ENCODE measurements around the gene SLC48A1.
A peak's percentile ranks its signal among the peaks of the same experiment; 100 is the strongest.

SLC48A1 gene

GRCh38 chr12:47798382-47798948 lies 25.4 kb downstream of the SLC48A1 start:
- Histone ChIP-seq H3K36me3 (peaks cover 25% of the 10 kb centered on the region), H3K4me1 (peaks cover 9% of the 10 kb centered on the region), H3K4me3 (ENCODE audit: low read depth, low read length) (no peak overlapping the region), H3K9me3 (no peaks in the 10 kb centered on the region), H3K27me3 (no peaks in the 10 kb centered on the region)
- no peak for DNase-seq
- TF ChIP-seq, protein P1, sequence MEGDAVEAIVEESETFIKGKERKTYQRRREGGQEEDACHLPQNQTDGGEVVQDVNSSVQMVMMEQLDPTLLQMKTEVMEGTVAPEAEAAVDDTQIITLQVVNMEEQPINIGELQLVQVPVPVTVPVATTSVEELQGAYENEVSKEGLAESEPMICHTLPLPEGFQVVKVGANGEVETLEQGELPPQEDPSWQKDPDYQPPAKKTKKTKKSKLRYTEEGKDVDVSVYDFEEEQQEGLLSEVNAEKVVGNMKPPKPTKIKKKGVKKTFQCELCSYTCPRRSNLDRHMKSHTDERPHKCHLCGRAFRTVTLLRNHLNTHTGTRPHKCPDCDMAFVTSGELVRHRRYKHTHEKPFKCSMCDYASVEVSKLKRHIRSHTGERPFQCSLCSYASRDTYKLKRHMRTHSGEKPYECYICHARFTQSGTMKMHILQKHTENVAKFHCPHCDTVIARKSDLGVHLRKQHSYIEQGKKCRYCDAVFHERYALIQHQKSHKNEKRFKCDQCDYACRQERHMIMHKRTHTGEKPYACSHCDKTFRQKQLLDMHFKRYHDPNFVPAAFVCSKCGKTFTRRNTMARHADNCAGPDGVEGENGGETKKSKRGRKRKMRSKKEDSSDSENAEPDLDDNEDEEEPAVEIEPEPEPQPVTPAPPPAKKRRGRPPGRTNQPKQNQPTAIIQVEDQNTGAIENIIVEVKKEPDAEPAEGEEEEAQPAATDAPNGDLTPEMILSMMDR (IDR thresholded peaks at IDR 0.05; ENCODE audit: low read depth, low read length): no peak

- Histone ChIP-seq H3K4me3 (ENCODE audit: low read depth, low read length) (no peak overlapping the region), H3K27me3 (no peaks in the 10 kb centered on the region), H3K9me3 (no peaks in the 10 kb centered on the region), H3K4me1 (peaks cover 9% of the 10 kb centered on the region), H3K36me3 (peaks cover 21% of the 10 kb centered on the region)
- TF ChIP-seq, protein P1 (IDR thresholded peaks at IDR 0.05; ENCODE audit: low read depth, low read length): no peak
- DNase-seq: no peak
Observed at GRCh38 chr12:47799357-47799955, 26.4 kb downstream of the SLC48A1 start.

DNA sequence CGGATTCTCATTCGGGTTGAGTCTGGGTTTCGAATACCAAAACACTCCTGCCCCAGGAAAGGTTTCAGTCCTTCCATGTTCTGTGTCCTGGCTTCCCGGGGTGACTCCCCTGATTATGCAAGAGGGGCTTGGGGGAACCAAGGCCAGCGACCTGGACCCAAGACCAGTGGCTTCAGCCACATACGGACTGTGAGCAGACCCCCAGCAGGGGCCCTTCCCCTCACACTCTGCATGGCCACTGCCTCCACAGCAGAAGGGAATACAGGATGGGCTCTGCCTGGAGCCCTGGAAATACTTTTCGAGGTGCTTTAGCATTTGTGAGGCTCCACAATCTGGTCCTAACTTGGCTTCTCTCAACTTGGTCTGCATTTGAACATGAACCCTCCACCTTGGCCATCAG lies 27.5 kb downstream of the SLC48A1 start:
- H3K36me3 ChIP-seq: peaks cover 17% of the 10 kb centered on the region

DNA sequence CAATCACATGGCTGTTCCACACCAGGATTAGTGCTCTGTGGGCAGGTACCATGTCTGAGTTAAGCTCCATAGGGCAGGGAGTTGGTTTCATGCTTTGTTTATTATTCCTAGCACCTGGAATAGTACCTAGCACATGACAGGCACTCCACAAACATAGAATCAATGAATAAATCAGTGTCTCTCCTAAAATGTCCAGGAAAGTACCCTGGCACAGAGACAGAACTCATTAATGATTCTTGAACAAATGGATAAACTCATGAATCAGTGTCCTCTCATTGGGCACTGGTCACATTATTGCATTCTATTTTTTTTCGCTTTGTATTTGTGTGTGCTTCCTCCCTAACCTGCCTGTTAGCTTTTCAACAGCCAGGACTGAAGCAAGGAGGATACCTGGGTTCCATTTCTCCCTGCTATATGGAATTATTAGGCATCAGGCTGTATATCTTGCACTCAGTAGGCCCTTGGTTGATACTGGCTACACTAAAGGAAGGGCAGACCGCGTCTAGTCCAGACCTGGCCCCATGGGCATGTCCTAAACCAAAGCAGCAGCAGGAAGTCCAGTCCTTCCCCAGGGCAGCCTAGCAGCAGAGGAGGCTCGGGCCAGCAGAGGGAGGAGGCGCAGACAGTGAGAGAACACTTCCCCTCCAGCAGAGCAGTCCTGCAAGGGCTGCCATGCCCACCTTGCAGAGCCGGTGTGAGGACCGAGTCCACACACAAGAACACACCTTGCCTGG lies 28.3 kb downstream of the SLC48A1 start:
- Histone ChIP-seq H3K36me3 (peaks cover 13% of the 10 kb centered on the region; the same call in 1 of the 2 replicates), H3K27me3 (no peaks in the 10 kb centered on the region), H3K4me3 (ENCODE audit: low read depth, low read length) (no peak overlapping the region), H3K9me3 (no peaks in the 10 kb centered on the region), H3K4me1 (peaks cover 9% of the 10 kb centered on the region)
- TF ChIP-seq, protein P1 (IDR thresholded peaks at IDR 0.05; ENCODE audit: low read depth, low read length): no peak
- DNase-seq: no peak

More for the DNA sequence above, 27.5 kb downstream of the SLC48A1 start:
- Histone ChIP-seq H3K4me3 (ENCODE audit: low read depth, low read length) (no peak overlapping the region), H3K27me3 (no peaks in the 10 kb centered on the region), H3K4me1 (peaks cover 9% of the 10 kb centered on the region), H3K9me3 (no peaks in the 10 kb centered on the region)
- TF ChIP-seq, protein P1 (IDR thresholded peaks at IDR 0.05; ENCODE audit: low read depth, low read length): no peak
- DNase-seq: no peak

DNA sequence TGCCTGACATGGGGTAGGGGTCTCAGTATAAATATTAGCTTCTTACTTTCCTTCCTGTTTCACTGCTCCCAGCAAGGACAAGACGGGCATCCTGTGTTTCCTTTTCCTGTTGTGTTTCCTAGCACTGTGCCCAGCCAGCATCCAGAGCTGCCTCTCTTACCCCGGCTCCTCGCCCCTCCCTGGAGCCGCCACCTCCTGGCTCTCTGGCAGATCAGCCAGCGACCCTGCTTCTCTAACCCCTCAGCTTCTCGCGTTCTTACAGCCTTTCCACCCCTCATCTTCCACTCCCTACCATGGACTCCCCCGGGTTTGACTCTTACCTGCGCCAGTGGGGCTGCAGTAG lies 28.8 kb downstream of the SLC48A1 start:
- TF ChIP-seq, protein P1 (IDR thresholded peaks at IDR 0.05; ENCODE audit: low read depth, low read length): no peak
- Histone ChIP-seq H3K4me1 (peaks cover 9% of the 10 kb centered on the region), H3K9me3 (no peaks in the 10 kb centered on the region), H3K27me3 (no peaks in the 10 kb centered on the region), H3K4me3 (ENCODE audit: low read depth, low read length) (no peak overlapping the region), H3K36me3 (peaks cover 9% of the 10 kb centered on the region; the same call in 1 of the 2 replicates)
- DNase-seq: no peak

- no peaks in the 10 kb centered on the region for H3K9me3 ChIP-seq
- H3K27me3 ChIP-seq: no peaks in the 10 kb centered on the region
- H3K4me3 ChIP-seq (ENCODE audit: low read depth, low read length): no peak overlapping the region
- no peak for DNase-seq
- H3K36me3 ChIP-seq: peaks cover 8% of the 10 kb centered on the region; the same call in 1 of the 2 replicates
- H3K4me1 ChIP-seq: peaks cover 9% of the 10 kb centered on the region
- TF ChIP-seq, protein P1 (IDR thresholded peaks at IDR 0.05; ENCODE audit: low read depth, low read length): peak; percentile 47
Observed at GRCh38 chr12:47802312-47802711, 29.3 kb downstream of the SLC48A1 start.
